ENCODE results near the gene ADD3. TPM values are rescaled to one million over a fixed set of nuclear protein-coding genes. Genes with fewer than 3 reads are reported as not detected.
A peak's percentile ranks its signal among the peaks of the same experiment; 100 is the strongest.

ADD3 gene
- total RNA-seq, 1 donor from 2014 or later, result 128 TPM

- no peaks in the 10 kb centered on the region for H3K36me3 Mint-ChIP-seq (ENCODE audit: unreplicated experiment)
- TF ChIP-seq, protein P1, sequence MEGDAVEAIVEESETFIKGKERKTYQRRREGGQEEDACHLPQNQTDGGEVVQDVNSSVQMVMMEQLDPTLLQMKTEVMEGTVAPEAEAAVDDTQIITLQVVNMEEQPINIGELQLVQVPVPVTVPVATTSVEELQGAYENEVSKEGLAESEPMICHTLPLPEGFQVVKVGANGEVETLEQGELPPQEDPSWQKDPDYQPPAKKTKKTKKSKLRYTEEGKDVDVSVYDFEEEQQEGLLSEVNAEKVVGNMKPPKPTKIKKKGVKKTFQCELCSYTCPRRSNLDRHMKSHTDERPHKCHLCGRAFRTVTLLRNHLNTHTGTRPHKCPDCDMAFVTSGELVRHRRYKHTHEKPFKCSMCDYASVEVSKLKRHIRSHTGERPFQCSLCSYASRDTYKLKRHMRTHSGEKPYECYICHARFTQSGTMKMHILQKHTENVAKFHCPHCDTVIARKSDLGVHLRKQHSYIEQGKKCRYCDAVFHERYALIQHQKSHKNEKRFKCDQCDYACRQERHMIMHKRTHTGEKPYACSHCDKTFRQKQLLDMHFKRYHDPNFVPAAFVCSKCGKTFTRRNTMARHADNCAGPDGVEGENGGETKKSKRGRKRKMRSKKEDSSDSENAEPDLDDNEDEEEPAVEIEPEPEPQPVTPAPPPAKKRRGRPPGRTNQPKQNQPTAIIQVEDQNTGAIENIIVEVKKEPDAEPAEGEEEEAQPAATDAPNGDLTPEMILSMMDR (IDR thresholded peaks at IDR 0.05), result no peak
- peaks cover 67% of the 10 kb centered on the region for H3K4me1 Mint-ChIP-seq (ENCODE audit: unreplicated experiment)
- H3K27me3 Mint-ChIP-seq (ENCODE audit: unreplicated experiment), result no peaks in the 10 kb centered on the region
- H3K4me3 Mint-ChIP-seq (ENCODE audit: unreplicated experiment), result peak overlapping the region; percentile 53
- H3K9me3 Mint-ChIP-seq (ENCODE audit: unreplicated experiment), result no peaks in the 10 kb centered on the region
- no peak for DNase-seq (ENCODE audit: extremely low spot score, unreplicated experiment)
- H3K27ac Mint-ChIP-seq (ENCODE audit: unreplicated experiment), result peak overlapping the region; percentile 82
Observed at GRCh38 chr10:110074758-110075671, 67.2 kb downstream of the ADD3 start.

DNA sequence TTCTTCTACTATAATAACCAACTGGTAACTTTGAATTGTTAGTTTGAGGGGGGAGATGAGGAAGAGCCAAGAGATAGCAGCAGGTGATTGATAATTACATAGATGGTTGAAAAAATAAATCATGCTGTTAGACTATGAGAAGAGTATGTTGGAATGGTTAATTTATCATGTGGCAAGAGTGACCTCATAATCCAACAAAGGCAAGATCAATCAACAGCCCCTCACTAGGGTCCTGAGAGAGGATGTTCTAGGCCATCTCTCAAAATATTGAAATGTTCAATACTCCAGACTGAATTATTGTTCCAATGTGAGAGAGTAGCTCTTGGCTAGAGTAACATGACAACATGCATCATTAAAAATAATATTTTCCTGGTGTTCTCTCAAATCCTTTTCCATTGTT, 67.9 kb downstream of the ADD3 start:
- peak overlapping the region; percentile 53 for H3K4me3 Mint-ChIP-seq (ENCODE audit: unreplicated experiment)

GRCh38 chr10:110076559-110077318, 69.0 kb downstream of the ADD3 start:
- Mint-ChIP-seq H3K27me3 (ENCODE audit: unreplicated experiment) (no peaks in the 10 kb centered on the region), H3K27ac (ENCODE audit: unreplicated experiment) (peak overlapping the region; percentile 80), H3K4me3 (ENCODE audit: unreplicated experiment) (peak overlapping the region; percentile 46), H3K9me3 (ENCODE audit: unreplicated experiment) (no peaks in the 10 kb centered on the region), H3K36me3 (ENCODE audit: unreplicated experiment) (peaks cover 2% of the 10 kb centered on the region), H3K4me1 (ENCODE audit: unreplicated experiment) (peaks cover 72% of the 10 kb centered on the region)
- no peak for DNase-seq (ENCODE audit: extremely low spot score, unreplicated experiment)
- TF ChIP-seq, protein P1 (IDR thresholded peaks at IDR 0.05), result no peak

More for the DNA sequence above, 67.9 kb downstream of the ADD3 start:
- H3K4me1 Mint-ChIP-seq (ENCODE audit: unreplicated experiment), result peaks cover 69% of the 10 kb centered on the region
- H3K36me3 Mint-ChIP-seq (ENCODE audit: unreplicated experiment), result peaks cover 2% of the 10 kb centered on the region
- H3K27ac Mint-ChIP-seq (ENCODE audit: unreplicated experiment), result peak overlapping the region; percentile 82
- TF ChIP-seq, protein P1 (IDR thresholded peaks at IDR 0.05), result no peak
- H3K27me3 Mint-ChIP-seq (ENCODE audit: unreplicated experiment), result no peaks in the 10 kb centered on the region
- DNase-seq (ENCODE audit: extremely low spot score, unreplicated experiment), result no peak
- H3K9me3 Mint-ChIP-seq (ENCODE audit: unreplicated experiment), result no peaks in the 10 kb centered on the region

- H3K4me1 Mint-ChIP-seq (ENCODE audit: unreplicated experiment), result peaks cover 77% of the 10 kb centered on the region
- peak overlapping the region; percentile 46 for H3K4me3 Mint-ChIP-seq (ENCODE audit: unreplicated experiment)
- peaks cover 2% of the 10 kb centered on the region for H3K36me3 Mint-ChIP-seq (ENCODE audit: unreplicated experiment)
- DNase-seq (ENCODE audit: extremely low spot score, unreplicated experiment), result no peak
- H3K9me3 Mint-ChIP-seq (ENCODE audit: unreplicated experiment), result no peaks in the 10 kb centered on the region
- H3K27ac Mint-ChIP-seq (ENCODE audit: unreplicated experiment), result peak overlapping the region; percentile 80
- no peaks in the 10 kb centered on the region for H3K27me3 Mint-ChIP-seq (ENCODE audit: unreplicated experiment)
- TF ChIP-seq, protein P1 (IDR thresholded peaks at IDR 0.05), result no peak
Observed at GRCh38 chr10:110077436-110078130, 69.8 kb downstream of the ADD3 start.

Measured in osteocyte (in vitro differentiated cells).